Stomach (tissue), 4 donors: Measurements from ENCODE around the gene PRKG1.
"Not testable (repeated sequence)": the region's sequence is repeated elsewhere in the genome, so short reads cannot be mapped to it uniquely, and the experiment has no call there.

Source experiments
- POLR2A ChIP-seq, 4 donors: fragments of 450-650 bp; IDR thresholded peaks; one replicate each; pipeline ENCODE4 v1.6.1; 2016; ENCODE audit warnings: antibody characterized with exemption in 4 of 4, control low read depth in 2 of 4, mild to moderate bottlenecking in 1 of 4, moderate library complexity in 1 of 4
- POLR2AphosphoS5 ChIP-seq, 3 donors: sonication (generic); formaldehyde crosslinking; IDR thresholded peaks; one replicate each; pipeline ENCODE4 v1.6.1; 2016; ENCODE audit warnings: antibody characterized with exemption in 3 of 3
- TF ChIP-seq, protein P1 (sequence below), 7 experiments: fragments of 450-650 bp in 4 of 7; fragments of 200-600 bp in 3 of 7; sonication (generic) in 3 of 7; IDR thresholded peaks; one replicate each; pipeline ENCODE4 v1.5.1; 2016 to 2019; ENCODE audit warnings: antibody characterized with exemption in 7 of 7, control low read depth in 2 of 7, mild to moderate bottlenecking in 1 of 7

DNA sequence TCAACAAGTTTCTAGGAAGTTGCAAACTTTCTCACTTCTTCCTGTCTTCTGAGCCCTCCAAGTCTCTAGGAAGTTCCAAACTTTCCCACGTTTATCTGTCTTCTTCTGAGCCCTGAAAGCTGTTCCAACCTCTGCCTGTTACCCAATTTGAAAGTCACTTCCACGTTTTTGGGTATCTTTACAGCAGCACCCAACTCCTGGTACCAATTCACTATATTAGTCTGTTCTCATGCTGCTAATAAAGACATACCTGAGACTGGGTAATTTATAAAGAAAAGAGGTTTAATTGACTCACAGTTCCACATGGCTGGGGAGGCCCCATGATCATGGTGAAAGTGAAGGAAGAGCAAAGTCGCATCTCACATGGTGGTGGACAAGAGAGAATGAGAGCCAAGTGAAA lies 381.5 kb downstream of the PRKG1 start:
- TF ChIP-seq, protein P1, sequence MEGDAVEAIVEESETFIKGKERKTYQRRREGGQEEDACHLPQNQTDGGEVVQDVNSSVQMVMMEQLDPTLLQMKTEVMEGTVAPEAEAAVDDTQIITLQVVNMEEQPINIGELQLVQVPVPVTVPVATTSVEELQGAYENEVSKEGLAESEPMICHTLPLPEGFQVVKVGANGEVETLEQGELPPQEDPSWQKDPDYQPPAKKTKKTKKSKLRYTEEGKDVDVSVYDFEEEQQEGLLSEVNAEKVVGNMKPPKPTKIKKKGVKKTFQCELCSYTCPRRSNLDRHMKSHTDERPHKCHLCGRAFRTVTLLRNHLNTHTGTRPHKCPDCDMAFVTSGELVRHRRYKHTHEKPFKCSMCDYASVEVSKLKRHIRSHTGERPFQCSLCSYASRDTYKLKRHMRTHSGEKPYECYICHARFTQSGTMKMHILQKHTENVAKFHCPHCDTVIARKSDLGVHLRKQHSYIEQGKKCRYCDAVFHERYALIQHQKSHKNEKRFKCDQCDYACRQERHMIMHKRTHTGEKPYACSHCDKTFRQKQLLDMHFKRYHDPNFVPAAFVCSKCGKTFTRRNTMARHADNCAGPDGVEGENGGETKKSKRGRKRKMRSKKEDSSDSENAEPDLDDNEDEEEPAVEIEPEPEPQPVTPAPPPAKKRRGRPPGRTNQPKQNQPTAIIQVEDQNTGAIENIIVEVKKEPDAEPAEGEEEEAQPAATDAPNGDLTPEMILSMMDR (IDR thresholded peaks at IDR 0.05) = not testable (repeated sequence)
- not testable (repeated sequence) for TF ChIP-seq POLR2AphosphoS5, POLR2A (IDR thresholded peaks at IDR 0.05)
